Measurements from ENCODE around the gene SMYD3.

DNA sequence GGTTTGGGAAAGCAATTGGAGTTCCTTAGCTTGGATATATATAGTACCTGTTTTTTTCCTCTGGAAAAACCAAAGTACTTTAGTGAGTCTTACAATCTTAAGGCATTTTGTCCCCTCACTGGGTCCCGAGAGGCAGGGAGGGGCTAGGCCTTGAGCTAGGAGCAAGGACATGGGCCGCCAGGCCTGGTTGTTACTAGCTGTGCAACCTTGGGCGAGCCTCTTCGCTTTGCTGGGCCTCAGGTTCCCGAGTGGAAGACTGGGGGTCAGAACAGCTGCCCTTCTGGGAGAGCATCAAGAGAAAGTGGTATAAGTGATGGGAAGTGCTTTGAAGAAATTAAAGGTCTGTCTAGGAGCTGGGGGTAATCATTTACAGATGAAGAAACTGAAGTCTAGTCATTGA lies 799.1 kb downstream of the SMYD3 start:
- no peak for TF ChIP-seq CTCF (IDR thresholded peaks at IDR 0.05)
- TF ChIP-seq POLR2A (IDR thresholded peaks at IDR 0.05) = no peak
